BJ (cell line): Measurements from ENCODE around the gene PTPRE. TPM values are rescaled to one million over a fixed set of nuclear protein-coding genes. Genes with fewer than 3 reads are reported as not detected.

ENCODE experiments used
- CTCF ChIA-PET: fragments of 350-600 bp; formaldehyde crosslinking; extraction: SDS; loops from one replicate; lab custom pipeline; 2021; ENCODE audit warnings: antibody characterized with exemption, inconsistent platforms; lab: Yijun Ruan, JAX
- POLR2A ChIA-PET: fragments of 300-600 bp; sonication (Branson Sonifier 250); formaldehyde crosslinking; extraction: SDS; loops from one replicate; lab custom pipeline; 2021; ENCODE audit warnings: antibody characterized with exemption; lab: Charles Lee
- DNase-seq: peaks from one replicate; pipeline ENCODE4 v3.0.0-alpha.2; 2011; ENCODE audit warnings: low read depth
- H3K27me3 ChIP-seq: 2 replicates; pipeline ENCODE4 v1.6.0; 2011; ENCODE audit warnings: low read length; ENCODE audit not compliant: control insufficient read depth, insufficient read depth
- H3K36me3 ChIP-seq: 2 replicates; pipeline ENCODE4 v1.5.1; 2011; ENCODE audit warnings: low read length; ENCODE audit not compliant: control insufficient read depth, insufficient read depth
- H3K4me3 ChIP-seq: 2 replicates; pipeline ENCODE4 v1.5.1; 2011; ENCODE audit warnings: low read depth, mild to moderate bottlenecking, control low read depth, low read length
- polyA plus RNA-seq: library from polyadenylated mRNA; depleted of rRNA; stranded (reverse); fragments of >200 nt; gene quantifications from 2 replicates; pipeline ENCODE4 v1.2.3, GENCODE V29; 2011
- TF ChIP-seq, protein P1 (sequence below): IDR thresholded peaks from 2 replicates; pipeline ENCODE4 v1.5.1; 2011; ENCODE audit warnings: low read depth, mild to moderate bottlenecking, control low read depth, inconsistent platforms, low read length, moderate library complexity; ENCODE audit not compliant: insufficient read depth

Gene PTPRE
- polyA plus RNA-seq, 1 experiment = 0.09 TPM

GRCh38 chr10:127903789-127904188, 3.1 kb upstream of the PTPRE start:
- TF ChIP-seq, protein P1, sequence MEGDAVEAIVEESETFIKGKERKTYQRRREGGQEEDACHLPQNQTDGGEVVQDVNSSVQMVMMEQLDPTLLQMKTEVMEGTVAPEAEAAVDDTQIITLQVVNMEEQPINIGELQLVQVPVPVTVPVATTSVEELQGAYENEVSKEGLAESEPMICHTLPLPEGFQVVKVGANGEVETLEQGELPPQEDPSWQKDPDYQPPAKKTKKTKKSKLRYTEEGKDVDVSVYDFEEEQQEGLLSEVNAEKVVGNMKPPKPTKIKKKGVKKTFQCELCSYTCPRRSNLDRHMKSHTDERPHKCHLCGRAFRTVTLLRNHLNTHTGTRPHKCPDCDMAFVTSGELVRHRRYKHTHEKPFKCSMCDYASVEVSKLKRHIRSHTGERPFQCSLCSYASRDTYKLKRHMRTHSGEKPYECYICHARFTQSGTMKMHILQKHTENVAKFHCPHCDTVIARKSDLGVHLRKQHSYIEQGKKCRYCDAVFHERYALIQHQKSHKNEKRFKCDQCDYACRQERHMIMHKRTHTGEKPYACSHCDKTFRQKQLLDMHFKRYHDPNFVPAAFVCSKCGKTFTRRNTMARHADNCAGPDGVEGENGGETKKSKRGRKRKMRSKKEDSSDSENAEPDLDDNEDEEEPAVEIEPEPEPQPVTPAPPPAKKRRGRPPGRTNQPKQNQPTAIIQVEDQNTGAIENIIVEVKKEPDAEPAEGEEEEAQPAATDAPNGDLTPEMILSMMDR = no peak
- H3K36me3 ChIP-seq = no peaks in the 10 kb centered on the region
- no peaks in the 10 kb centered on the region for H3K27me3 ChIP-seq
- no peak overlapping the region for H3K4me3 ChIP-seq
- POLR2A ChIA-PET = no interaction called here
- CTCF ChIA-PET = interaction anchor here (3.5 to 3.6 kb wide), 2 partner anchors 107 to 166 kb away, joined by 32 to 100 read pairs; no protein-coding TSS in a partner anchor
- no peak for DNase-seq

DNA sequence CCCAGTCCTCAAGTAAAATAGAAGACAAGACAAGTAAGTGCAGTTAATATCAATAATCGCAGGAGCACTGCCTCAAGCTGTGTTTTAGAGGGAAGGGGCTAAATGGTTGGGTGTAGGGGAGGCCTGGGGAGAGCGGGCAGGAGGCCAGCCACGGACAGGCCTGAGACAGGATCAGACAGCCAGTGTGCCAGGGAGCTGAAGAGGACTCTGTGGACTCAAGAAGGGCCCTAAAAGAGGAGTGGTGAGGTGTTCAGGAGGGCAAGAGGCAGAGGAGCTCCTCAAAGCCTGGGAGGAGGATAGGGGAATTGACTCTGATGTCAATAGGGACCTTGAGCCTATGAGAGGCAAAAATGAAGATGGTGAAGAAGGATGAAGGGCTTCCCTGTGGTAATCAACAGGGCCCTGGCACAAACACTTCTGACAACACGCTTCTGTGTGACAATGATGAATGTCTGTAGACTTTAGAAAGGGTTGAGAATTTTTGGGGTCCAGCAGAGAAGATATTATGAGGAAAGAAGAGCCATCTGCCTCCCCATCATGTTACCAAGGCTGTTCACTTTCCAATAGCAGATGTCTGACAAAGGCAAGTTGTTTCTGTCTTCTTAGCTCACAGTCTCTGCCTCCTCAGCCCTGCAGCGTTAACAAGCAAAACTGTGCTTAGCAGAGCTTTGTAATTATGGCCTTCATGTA, 2.4 kb upstream of the PTPRE start:
- TF ChIP-seq, protein P1 = no peak
- ChIA-PET POLR2A (no interaction called here), CTCF (interaction anchor here (1.3 to 3.6 kb wide), 4 partner anchors 106 to 165 kb away, joined by 4 to 100 read pairs (median 20); no protein-coding TSS in a partner anchor)

GRCh38 chr10:127905001-127905847, 1.7 kb upstream of the PTPRE start:
- POLR2A ChIA-PET = no interaction called here
- CTCF ChIA-PET = interaction anchor here (1.3 to 3.6 kb wide), 7 partner anchors 13 to 165 kb away, joined by 4 to 100 read pairs (median 6); no protein-coding TSS in a partner anchor
- H3K27me3 ChIP-seq = no peaks in the 10 kb centered on the region
- TF ChIP-seq, protein P1 = no peak
- H3K4me3 ChIP-seq = no peak overlapping the region
- no peaks in the 10 kb centered on the region for H3K36me3 ChIP-seq
- no peak for DNase-seq

More for the DNA sequence above, 2.4 kb upstream of the PTPRE start:
- DNase-seq = no peak
- H3K36me3 ChIP-seq = no peaks in the 10 kb centered on the region
- no peak overlapping the region for H3K4me3 ChIP-seq
- no peaks in the 10 kb centered on the region for H3K27me3 ChIP-seq

DNA sequence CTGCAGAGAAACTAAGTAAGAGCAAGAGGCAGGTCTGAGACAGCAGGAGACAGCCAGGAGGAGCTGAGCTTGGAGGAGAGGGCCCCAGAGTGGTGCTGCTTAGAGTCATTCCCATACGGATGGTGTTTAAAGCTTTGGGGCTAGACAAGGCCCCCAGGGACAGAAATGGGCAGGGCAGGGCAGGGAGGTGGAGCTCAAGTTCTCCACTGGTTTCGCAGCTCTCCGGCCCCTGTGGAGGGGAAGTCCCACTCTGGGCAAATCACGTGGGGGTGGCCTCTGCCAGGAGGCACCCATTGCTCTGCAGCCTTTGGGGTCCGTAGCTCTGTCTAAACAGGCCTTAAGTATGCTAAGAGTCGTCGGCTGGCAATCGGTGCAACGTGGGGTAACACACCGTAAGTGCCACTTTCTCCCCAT, 1.0 kb upstream of the PTPRE start:
- CTCF ChIA-PET = interaction anchor here (0.8 to 3.6 kb wide), 10 partner anchors 12 to 164 kb away, joined by 3 to 100 read pairs (median 6); no protein-coding TSS in a partner anchor
- Histone ChIP-seq H3K36me3 (no peaks in the 10 kb centered on the region), H3K4me3 (no peak overlapping the region), H3K27me3 (no peaks in the 10 kb centered on the region)
- POLR2A ChIA-PET = no interaction called here
- TF ChIP-seq, protein P1 = no peak
- DNase-seq = no peak
